ENCODE data around the gene NDUFA3. TPM values are rescaled to one million over a fixed set of nuclear protein-coding genes. Genes with fewer than 3 reads are reported as not detected.
A peak's percentile ranks its signal among the peaks of the same experiment; 100 is the strongest.

The NDUFA3 gene
- total RNA-seq (2016; rRNA removed; fragmentation: Illumina TruSeq; extraction: Trizol) (70.9 and 75.4 TPM in 2 replicates), polyA plus RNA-seq (2011; rRNA removed) (31.6 and 33.7 TPM in 2 replicates), polyA minus RNA-seq (2011; rRNA and poly(A)+ RNA removed; ENCODE audit: low replicate concordance) (110 and 140 TPM in 2 replicates), Bru-seq, nascent RNA (percentile 56 among the genes with signal in this experiment), BruChase-seq, experiment 1, labeled RNA remaining after a 6-hour chase (percentile 65 among the genes with signal in this experiment), BruChase-seq, experiment 2, labeled RNA remaining after a 2-hour chase (percentile 63 among the genes with signal in this experiment)
- 28.0 and 34.7 TPM in 2 replicates for total RNA-seq (2016; cell fraction: cytosol; rRNA removed; fragmentation: Illumina TruSeq; extraction: Trizol; ENCODE audit: low read depth)
- total RNA-seq (2016; cell fraction: insoluble cytoplasmic fraction; rRNA removed; fragmentation: Illumina TruSeq; extraction: Trizol) = 76.1 and 76.5 TPM in 2 replicates
- 32.4 and 38.6 TPM in 2 replicates for total RNA-seq (2016; cell fraction: membrane; rRNA removed; fragmentation: Illumina TruSeq; extraction: Trizol)
- 32.8 and 36.1 TPM in 2 replicates for total RNA-seq (2016; cell fraction: nucleus; rRNA removed; fragmentation: Illumina TruSeq; extraction: Trizol)
- polyA plus RNA-seq (2011; cell fraction: cytosol; rRNA removed) = 16.0 and 27.3 TPM in 2 replicates
- 21.7 and 22.3 TPM in 2 replicates for polyA plus RNA-seq (2011; cell fraction: nucleus; rRNA removed)
- polyA plus RNA-seq (2012) = 56.1 and 94.7 TPM in 2 replicates
- 47.0 and 57.3 TPM in 2 replicates for polyA plus RNA-seq (2016; cell fraction: cytosol; fragmentation: Illumina TruSeq; extraction: Trizol; ENCODE audit: low read depth)
- 111 and 122 TPM in 2 replicates for polyA plus RNA-seq (2016; cell fraction: insoluble cytoplasmic fraction; fragmentation: Illumina TruSeq; extraction: Trizol; ENCODE audit: low read depth)
- polyA plus RNA-seq (2016; cell fraction: membrane; fragmentation: Illumina TruSeq; extraction: Trizol; ENCODE audit: low read depth) = 67.6 and 69.0 TPM in 2 replicates
- 103 and 106 TPM in 2 replicates for polyA plus RNA-seq (2016; cell fraction: nucleus; fragmentation: Illumina TruSeq; extraction: Trizol; ENCODE audit: insufficient read depth, low read depth)
- 56.2 and 82.0 TPM in 2 replicates for polyA minus RNA-seq (2011; cell fraction: cytosol; rRNA and poly(A)+ RNA removed)
- 11.6 and 16.7 TPM in 2 replicates for polyA minus RNA-seq (2011; cell fraction: nucleus; rRNA and poly(A)+ RNA removed)
- long read RNA-seq, experiment 1, transcript NDUFA3-214 (4 exons, 963 nt) = major isoform, 82 of 99 reads
- long read RNA-seq, experiment 1, transcript NDUFA3-213 (3 exons, 541 nt) = minor isoform, 13 of 99 reads
- long read RNA-seq, experiment 1, partial matches to known transcripts = 0 of 99 reads
- long read RNA-seq, experiment 1, other reads (novel, unspliced or antisense) = 4 of 99 reads
- long read RNA-seq, experiment 2, transcript NDUFA3-213 (3 exons, 541 nt) = minor isoform, 35 of 80 reads
- long read RNA-seq, experiment 2, transcript NDUFA3-214 (4 exons, 963 nt) = major isoform, 39 of 80 reads
- long read RNA-seq, experiment 2, partial matches to known transcripts = 2 of 80 reads
- long read RNA-seq, experiment 2, other reads (novel, unspliced or antisense) = 3 of 80 reads

- ATAC-seq (peak; percentile 96), DNase-seq (ENCODE audit: low spot score) (peak; percentile 96), FAIRE-seq (peak; percentile 89)
- H3K4me3 ChIP-seq (replicated peaks in 1 of 3; ENCODE audit: insufficient read depth in 1 of 3, low read depth in 2 of 3, low read length in 3 of 3) = peak within 1 kb of the TSS; percentile 76 to 99 (median 78)
- peak within 1 kb of the TSS; percentile 81 for H3K9ac ChIP-seq (ENCODE audit: insufficient read depth, low read depth, low read length)
- BruUV-seq (replicated peaks) = TSS peak; percentile 88
- ChIA-PET CTCF (ENCODE audit: low intra/inter-chr PET ratio, low total read pairs) (no interaction called here), POLR2A (interaction anchor here (1.1 to 2.6 kb wide), 2 partner anchors 13 to 34 kb away, joined by 5 to 14 read pairs; partner anchors contain the start of genes CNOT3, PRPF31 and TFPT)
- no peaks in the 10 kb centered on the region for H3K9me3 ChIP-seq (ENCODE audit: low read length)
- H3K27me3 ChIP-seq (ENCODE audit: control insufficient read depth in 1 of 2, insufficient read depth in 2 of 2, low read length in 2 of 2) = no peaks in the 10 kb centered on the region; a peak in 1 of 5 replicates
- peaks cover 6 to 17% of the 10 kb centered on the region in 2 experiments; a peak in 3 of 5 replicates for H3K36me3 ChIP-seq (replicated peaks in 1 of 2; ENCODE audit: control insufficient read depth in 1 of 2, insufficient read depth in 2 of 2, low read length in 2 of 2)
- H3K4me2 ChIP-seq (ENCODE audit: low read depth, low read length) = peak within 1 kb of the TSS; percentile 88
- in situ Hi-C loops (cut with HindIII; ENCODE audit: extremely low pct_ligation_motif_present, low pct_unique_long_range_greater_than_20kb) = no loop called here
- no peaks in the 10 kb centered on the region for H4K20me1 ChIP-seq (ENCODE audit: insufficient read depth, low read length)
- H3K27ac ChIP-seq (ENCODE audit: extremely low read length, insufficient read depth, low read length) = peak within 1 kb of the TSS; percentile 46
- 1% methylated on average over 11 of the region's 54 CpGs for WGBS (ENCODE audit: low lambda C conversion rate)
- peaks cover 9% of the 10 kb centered on the region for H3K79me2 ChIP-seq (ENCODE audit: insufficient read depth, low read length)
- intact Hi-C loops (cut with micrococcal nuclease; ENCODE audit: unreplicated experiment) = no loop called here
- peaks cover 17% of the 10 kb centered on the region for H3K4me1 ChIP-seq (ENCODE audit: insufficient read depth, low read length)
- no peak within 1 kb of the TSS for H2AFZ ChIP-seq (ENCODE audit: low read length)
- peak; percentile 31; the same call in 1 of the 2 replicates for TF ChIP-seq ELF3 (CRISPR knock-in tag; IDR thresholded peaks at IDR 0.05)
- TF ChIP-seq PRPF4 (IDR thresholded peaks at IDR 0.05; ENCODE audit: low read depth, low read length, poor library complexity, severe bottlenecking) = no peak
- TF ChIP-seq ZNF598 (CRISPR knock-in tag; IDR thresholded peaks at IDR 0.05; ENCODE audit: borderline replicate concordance) = peak; percentile 59; the same call in 1 of the 2 replicates
- peak; percentile 21; the same call in 1 of the 2 replicates for TF ChIP-seq SOX13 (IDR thresholded peaks at IDR 0.05)
- TF ChIP-seq SOX13 (CRISPR knock-in tag; conservative IDR thresholded peaks at IDR 0.05 in 1 of 2, IDR thresholded peaks at IDR 0.05 in 1 of 2) = peak in 1 of 2 experiments; percentile 35; a peak in 1 of 4 replicates
- TF ChIP-seq SIN3A (IDR thresholded peaks at IDR 0.05; ENCODE audit: borderline replicate concordance, low read depth, low read length) = peak; percentile 83; the same call in 1 of the 2 replicates
- TF ChIP-seq, protein P1, sequence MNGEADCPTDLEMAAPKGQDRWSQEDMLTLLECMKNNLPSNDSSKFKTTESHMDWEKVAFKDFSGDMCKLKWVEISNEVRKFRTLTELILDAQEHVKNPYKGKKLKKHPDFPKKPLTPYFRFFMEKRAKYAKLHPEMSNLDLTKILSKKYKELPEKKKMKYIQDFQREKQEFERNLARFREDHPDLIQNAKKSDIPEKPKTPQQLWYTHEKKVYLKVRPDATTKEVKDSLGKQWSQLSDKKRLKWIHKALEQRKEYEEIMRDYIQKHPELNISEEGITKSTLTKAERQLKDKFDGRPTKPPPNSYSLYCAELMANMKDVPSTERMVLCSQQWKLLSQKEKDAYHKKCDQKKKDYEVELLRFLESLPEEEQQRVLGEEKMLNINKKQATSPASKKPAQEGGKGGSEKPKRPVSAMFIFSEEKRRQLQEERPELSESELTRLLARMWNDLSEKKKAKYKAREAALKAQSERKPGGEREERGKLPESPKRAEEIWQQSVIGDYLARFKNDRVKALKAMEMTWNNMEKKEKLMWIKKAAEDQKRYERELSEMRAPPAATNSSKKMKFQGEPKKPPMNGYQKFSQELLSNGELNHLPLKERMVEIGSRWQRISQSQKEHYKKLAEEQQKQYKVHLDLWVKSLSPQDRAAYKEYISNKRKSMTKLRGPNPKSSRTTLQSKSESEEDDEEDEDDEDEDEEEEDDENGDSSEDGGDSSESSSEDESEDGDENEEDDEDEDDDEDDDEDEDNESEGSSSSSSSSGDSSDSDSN (CRISPR knock-in tag; IDR thresholded peaks at IDR 0.05) = peak; percentile 60
- TF ChIP-seq ZNF446 (CRISPR knock-in tag; IDR thresholded peaks at IDR 0.05) = no peak
- TF ChIP-seq HOMEZ (CRISPR knock-in tag; IDR thresholded peaks at IDR 0.05; ENCODE audit: low read depth) = 0 out of 2 replicates have a peak, but pooled peaks have one; percentile 11
- peak; percentile 80 for TF ChIP-seq HIVEP1 (CRISPR knock-in tag; IDR thresholded peaks at IDR 0.05)
Measured at GRCh38 chr19:54102421-54103169, at the start of gene NDUFA3. Gene NDUFA3 (plus strand): TSS chr19:54102855. CDS start chr19:54102879, 24 bp downstream.
